HEK293 (cell line): ENCODE measurements around the gene C1QL4.

ENCODE experiments used
- BCL11B ChIP-seq: fragments of 450-650 bp; formaldehyde crosslinking; IDR thresholded peaks from 2 replicates; pipeline ENCODE4 v1.5.1; 2016; ENCODE audit warnings: low read depth, missing biosample characterization, missing genetic modification characterization
- GLI4 ChIP-seq: fragments of 450-650 bp; formaldehyde crosslinking; IDR thresholded peaks from 2 replicates; pipeline ENCODE4 v1.5.1; 2016; ENCODE audit warnings: missing biosample characterization, missing genetic modification characterization
- PRDM1 ChIP-seq: fragments of 450-650 bp; formaldehyde crosslinking; IDR thresholded peaks from 2 replicates; pipeline ENCODE4; 2016; ENCODE audit warnings: missing biosample characterization, missing genetic modification characterization
- SCRT2 ChIP-seq: fragments of 450-650 bp; formaldehyde crosslinking; IDR thresholded peaks from 2 replicates; pipeline ENCODE4 v1.5.1; 2016; ENCODE audit warnings: missing biosample characterization, missing genetic modification characterization
- SETDB1 ChIP-seq: IDR thresholded peaks from one replicate; pipeline ENCODE4 v1.6.1; 2017; ENCODE audit warnings: mild to moderate bottlenecking, low read length, moderate library complexity, mixed read lengths; ENCODE audit not compliant: insufficient read length
- SP7 ChIP-seq: fragments of 450-650 bp; formaldehyde crosslinking; IDR thresholded peaks from 2 replicates; pipeline ENCODE4 v1.5.1; 2016; ENCODE audit warnings: missing biosample characterization, missing genetic modification characterization
- YY2 ChIP-seq: fragments of 450-650 bp; formaldehyde crosslinking; IDR thresholded peaks from 2 replicates; pipeline ENCODE4 v1.5.1; 2016; ENCODE audit warnings: missing biosample characterization, missing genetic modification characterization
- ZBTB10 ChIP-seq: fragments of 450-650 bp; formaldehyde crosslinking; IDR thresholded peaks from 2 replicates; pipeline ENCODE4 v1.5.1; 2016; ENCODE audit warnings: missing biosample characterization, missing genetic modification characterization
- ZBTB8A ChIP-seq: fragments of 450-650 bp; formaldehyde crosslinking; IDR thresholded peaks from 2 replicates; pipeline ENCODE4 v1.5.1; 2016; ENCODE audit warnings: missing biosample characterization, missing genetic modification characterization
- ZFP3 ChIP-seq: fragments of 450-650 bp; formaldehyde crosslinking; IDR thresholded peaks from 2 replicates; pipeline ENCODE4 v1.5.1; 2016; ENCODE audit warnings: low read depth, missing biosample characterization, missing genetic modification characterization
- ZIC2 ChIP-seq: fragments of 450-650 bp; formaldehyde crosslinking; IDR thresholded peaks from 2 replicates; pipeline ENCODE4 v1.5.1; 2016; ENCODE audit warnings: missing biosample characterization, missing genetic modification characterization
- ZNF214 ChIP-seq: fragments of 450-650 bp; formaldehyde crosslinking; IDR thresholded peaks from 2 replicates; pipeline ENCODE4 v1.5.1; 2017; ENCODE audit warnings: missing biosample characterization, mild to moderate bottlenecking, missing genetic modification characterization, borderline replicate concordance
- ZNF221 ChIP-seq: fragments of 450-650 bp; formaldehyde crosslinking; IDR thresholded peaks from 2 replicates; pipeline ENCODE4 v1.5.1; 2017; ENCODE audit warnings: missing biosample characterization, missing genetic modification characterization, borderline replicate concordance
- ZNF23 ChIP-seq: fragments of 450-650 bp; formaldehyde crosslinking; IDR thresholded peaks from 2 replicates; pipeline ENCODE4 v1.5.1; 2016; ENCODE audit warnings: missing biosample characterization, missing genetic modification characterization, borderline replicate concordance
- ZNF335 ChIP-seq: fragments of 450-650 bp; formaldehyde crosslinking; conservative IDR thresholded peaks from 2 replicates; pipeline ENCODE4 v1.5.1; 2016; ENCODE audit warnings: missing biosample characterization, missing genetic modification characterization
- ZNF366 ChIP-seq: fragments of 450-650 bp; formaldehyde crosslinking; conservative IDR thresholded peaks from 2 replicates; pipeline ENCODE4 v1.5.1; 2016; ENCODE audit warnings: missing biosample characterization, missing genetic modification characterization
- ZNF433 ChIP-seq: fragments of 450-650 bp; formaldehyde crosslinking; IDR thresholded peaks from 2 replicates; pipeline ENCODE4 v1.5.1; 2016; ENCODE audit warnings: missing biosample characterization, missing genetic modification characterization, low read depth
- ZNF501 ChIP-seq: fragments of 450-650 bp; formaldehyde crosslinking; IDR thresholded peaks from 2 replicates; pipeline ENCODE4 v1.5.1; 2016; ENCODE audit warnings: missing biosample characterization, missing genetic modification characterization
- ZNF561 ChIP-seq: fragments of 450-650 bp; IDR thresholded peaks from 2 replicates; pipeline ENCODE4 v1.5.1; 2018; ENCODE audit warnings: missing biosample characterization, missing genetic modification characterization, borderline replicate concordance
- ZNF585B ChIP-seq: fragments of 450-650 bp; formaldehyde crosslinking; IDR thresholded peaks from 2 replicates; pipeline ENCODE4 v1.5.1; 2016; ENCODE audit warnings: missing biosample characterization, missing genetic modification characterization
- ZNF623 ChIP-seq: fragments of 450-650 bp; formaldehyde crosslinking; IDR thresholded peaks from 2 replicates; pipeline ENCODE4 v1.5.1; 2016; ENCODE audit warnings: missing biosample characterization, missing genetic modification characterization
- ZNF654 ChIP-seq: fragments of 450-650 bp; formaldehyde crosslinking; IDR thresholded peaks from 2 replicates; pipeline ENCODE4 v1.5.1; 2016; ENCODE audit warnings: low read depth, missing biosample characterization, missing genetic modification characterization
- ZNF777 ChIP-seq: fragments of 450-650 bp; formaldehyde crosslinking; IDR thresholded peaks from 2 replicates; pipeline ENCODE4 v1.5.1; 2017; ENCODE audit warnings: missing biosample characterization, missing genetic modification characterization, borderline replicate concordance
- ZSCAN5A ChIP-seq: fragments of 450-650 bp; formaldehyde crosslinking; IDR thresholded peaks from 2 replicates; pipeline ENCODE4 v1.5.1; 2016; ENCODE audit warnings: missing biosample characterization, missing genetic modification characterization
- TF ChIP-seq, protein P1 (sequence below): fragments of 450-650 bp; formaldehyde crosslinking; IDR thresholded peaks from 2 replicates; pipeline ENCODE4 v1.5.1; 2016; ENCODE audit warnings: missing biosample characterization, missing genetic modification characterization
- TF ChIP-seq, protein P2 (sequence below): fragments of 450-650 bp; formaldehyde crosslinking; IDR thresholded peaks from 2 replicates; pipeline ENCODE4 v1.5.1; 2017; ENCODE audit warnings: missing biosample characterization, missing genetic modification characterization

The C1QL4 gene

DNA sequence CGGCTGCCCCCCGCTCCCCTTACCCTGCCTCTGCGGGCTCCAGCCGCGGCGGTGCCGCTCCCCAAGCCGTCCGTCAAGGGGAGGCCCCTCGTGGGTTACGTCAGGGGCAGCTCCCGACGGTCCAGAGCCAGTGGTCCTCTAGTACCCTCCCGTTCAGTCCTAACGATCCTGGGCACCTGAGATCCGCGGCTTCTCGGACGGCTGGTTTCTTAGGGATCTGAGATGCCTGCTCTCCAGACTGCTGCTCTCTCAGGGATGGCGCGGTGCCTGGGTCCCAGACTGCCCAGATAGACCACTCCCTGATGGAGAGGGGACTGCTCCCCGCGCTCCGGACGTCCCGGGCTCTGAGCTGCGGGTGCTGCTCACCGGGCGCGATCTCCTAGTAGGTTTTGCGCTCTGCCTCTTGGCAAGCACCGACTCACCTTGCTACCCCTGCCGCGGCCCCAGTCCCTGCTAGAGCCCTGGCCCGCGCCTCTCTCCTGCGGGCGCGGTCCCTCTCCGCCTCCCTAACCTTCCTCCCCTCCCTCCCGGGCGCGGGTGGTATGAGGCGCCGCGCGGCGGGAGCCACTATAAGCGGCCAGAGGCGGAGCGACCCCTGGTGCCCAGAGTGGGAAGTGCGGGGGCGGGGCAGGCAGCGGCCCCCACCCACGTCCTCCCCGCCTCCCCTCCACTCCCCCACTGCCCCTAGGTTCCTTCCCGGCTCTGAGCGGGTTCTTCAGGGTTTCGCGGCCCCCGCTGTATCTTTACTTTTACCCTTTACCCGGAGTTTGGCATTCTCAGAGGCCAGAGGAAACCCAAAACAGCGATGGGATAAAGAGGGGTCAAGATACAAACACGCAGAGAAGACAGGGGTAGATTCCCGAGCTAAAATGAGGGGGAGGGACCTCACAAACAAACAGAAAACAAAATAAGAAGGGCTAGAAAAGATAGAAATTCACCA is at the start of gene C1QL4 (continued):
- TF ChIP-seq, protein P1, sequence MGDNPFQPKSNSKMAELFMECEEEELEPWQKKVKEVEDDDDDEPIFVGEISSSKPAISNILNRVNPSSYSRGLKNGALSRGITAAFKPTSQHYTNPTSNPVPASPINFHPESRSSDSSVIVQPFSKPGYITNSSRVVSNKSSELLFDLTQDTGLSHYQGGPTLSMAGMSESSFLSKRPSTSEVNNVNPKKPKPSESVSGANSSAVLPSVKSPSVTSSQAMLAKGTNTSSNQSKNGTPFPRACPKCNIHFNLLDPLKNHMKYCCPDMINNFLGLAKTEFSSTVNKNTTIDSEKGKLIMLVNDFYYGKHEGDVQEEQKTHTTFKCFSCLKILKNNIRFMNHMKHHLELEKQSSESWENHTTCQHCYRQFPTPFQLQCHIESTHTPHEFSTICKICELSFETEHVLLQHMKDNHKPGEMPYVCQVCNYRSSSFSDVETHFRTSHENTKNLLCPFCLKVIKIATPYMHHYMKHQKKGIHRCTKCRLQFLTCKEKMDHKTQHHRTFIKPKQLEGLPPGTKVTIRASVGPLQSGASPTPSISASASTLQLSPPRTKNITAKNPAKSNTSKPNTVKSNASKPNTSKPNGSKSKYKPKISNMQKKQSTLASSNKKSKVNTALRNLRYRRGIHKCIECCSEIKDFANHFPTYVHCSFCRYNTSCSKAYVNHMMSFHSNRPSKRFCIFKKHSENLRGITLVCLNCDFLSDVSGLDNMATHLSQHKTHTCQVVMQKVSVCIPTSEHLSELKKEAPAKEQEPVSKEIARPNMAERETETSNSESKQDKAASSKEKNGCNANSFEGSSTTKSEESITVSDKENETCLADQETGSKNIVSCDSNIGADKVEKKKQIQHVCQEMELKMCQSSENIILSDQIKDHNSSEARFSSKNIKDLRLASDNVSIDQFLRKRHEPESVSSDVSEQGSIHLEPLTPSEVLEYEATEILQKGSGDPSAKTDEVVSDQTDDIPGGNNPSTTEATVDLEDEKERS (tag by site-specific recombination), result no peak
- no peak for TF ChIP-seq ZNF221 (tag by site-specific recombination)
- no peak for TF ChIP-seq YY2 (tag by site-specific recombination)
- peak; percentile 45; the same call in 1 of the 2 replicates for TF ChIP-seq ZNF501 (tag by site-specific recombination)
- peak; percentile 93 for TF ChIP-seq ZNF561 (tag by site-specific recombination)
- TF ChIP-seq ZFP3, result no peak
- TF ChIP-seq ZNF23 (tag by site-specific recombination), result no peak
- TF ChIP-seq ZBTB8A (tag by site-specific recombination), result peak; percentile 63
- TF ChIP-seq ZIC2, result peak; percentile 78
- no peak for TF ChIP-seq SCRT2 (tag by site-specific recombination)
- TF ChIP-seq ZNF214, result no peak
- TF ChIP-seq, protein P2, sequence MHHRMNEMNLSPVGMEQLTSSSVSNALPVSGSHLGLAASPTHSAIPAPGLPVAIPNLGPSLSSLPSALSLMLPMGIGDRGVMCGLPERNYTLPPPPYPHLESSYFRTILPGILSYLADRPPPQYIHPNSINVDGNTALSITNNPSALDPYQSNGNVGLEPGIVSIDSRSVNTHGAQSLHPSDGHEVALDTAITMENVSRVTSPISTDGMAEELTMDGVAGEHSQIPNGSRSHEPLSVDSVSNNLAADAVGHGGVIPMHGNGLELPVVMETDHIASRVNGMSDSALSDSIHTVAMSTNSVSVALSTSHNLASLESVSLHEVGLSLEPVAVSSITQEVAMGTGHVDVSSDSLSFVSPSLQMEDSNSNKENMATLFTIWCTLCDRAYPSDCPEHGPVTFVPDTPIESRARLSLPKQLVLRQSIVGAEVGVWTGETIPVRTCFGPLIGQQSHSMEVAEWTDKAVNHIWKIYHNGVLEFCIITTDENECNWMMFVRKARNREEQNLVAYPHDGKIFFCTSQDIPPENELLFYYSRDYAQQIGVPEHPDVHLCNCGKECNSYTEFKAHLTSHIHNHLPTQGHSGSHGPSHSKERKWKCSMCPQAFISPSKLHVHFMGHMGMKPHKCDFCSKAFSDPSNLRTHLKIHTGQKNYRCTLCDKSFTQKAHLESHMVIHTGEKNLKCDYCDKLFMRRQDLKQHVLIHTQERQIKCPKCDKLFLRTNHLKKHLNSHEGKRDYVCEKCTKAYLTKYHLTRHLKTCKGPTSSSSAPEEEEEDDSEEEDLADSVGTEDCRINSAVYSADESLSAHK, result no peak
- peak; percentile 97 for TF ChIP-seq ZNF335
- TF ChIP-seq ZBTB10, result no peak; the same call in 1 of the 2 replicates
- TF ChIP-seq ZNF433 (tag by site-specific recombination), result no peak
- TF ChIP-seq SETDB1, result no peak
- TF ChIP-seq GLI4 (tag by site-specific recombination), result no peak
- TF ChIP-seq ZSCAN5A (tag by site-specific recombination), result no peak
- no peak for TF ChIP-seq PRDM1 (tag by site-specific recombination)
- peak; percentile 67 for TF ChIP-seq SP7 (tag by site-specific recombination)
- TF ChIP-seq ZNF654 (tag by site-specific recombination), result 0 out of 2 replicates have a peak, but pooled peaks have one; percentile 22
- TF ChIP-seq ZNF366 (tag by site-specific recombination), result peak; percentile 62
- no peak for TF ChIP-seq BCL11B (tag by site-specific recombination)
- TF ChIP-seq ZNF585B (tag by site-specific recombination), result no peak
- TF ChIP-seq ZNF777 (tag by site-specific recombination), result no peak
- TF ChIP-seq ZNF623, result no peak
